Activated T-cell treated with anti-CD3 and anti-CD28 coated beads for 1 hour (primary cell): ENCODE results near the gene SLC35A5.

Source experiments
- DNase-seq: peaks from one replicate; pipeline ENCODE4 v3.0.0-alpha.2; 2020; ENCODE audit warnings: low read depth

Gene SLC35A5

DNA sequence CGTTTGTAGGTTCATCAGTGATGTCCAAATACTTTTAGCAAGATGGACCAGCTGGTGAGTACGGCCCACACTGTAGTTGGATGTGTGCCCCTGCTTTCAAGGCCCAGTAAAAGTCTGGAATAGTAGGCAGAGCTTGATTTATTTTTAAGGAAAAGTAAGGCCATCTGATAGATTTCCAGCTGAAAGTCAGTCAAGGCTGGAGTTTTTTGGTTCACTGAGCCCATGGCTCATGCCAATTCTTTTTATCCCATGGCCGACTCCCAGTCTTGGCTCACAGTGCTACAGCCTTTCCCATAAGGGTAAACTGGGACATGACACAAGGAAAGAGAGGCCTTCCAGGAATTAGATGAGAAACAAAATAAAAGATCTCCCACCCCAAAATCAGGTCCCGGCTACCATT is 65.6 kb downstream of the SLC35A5 start:
- DNase-seq, result no peak

DNA sequence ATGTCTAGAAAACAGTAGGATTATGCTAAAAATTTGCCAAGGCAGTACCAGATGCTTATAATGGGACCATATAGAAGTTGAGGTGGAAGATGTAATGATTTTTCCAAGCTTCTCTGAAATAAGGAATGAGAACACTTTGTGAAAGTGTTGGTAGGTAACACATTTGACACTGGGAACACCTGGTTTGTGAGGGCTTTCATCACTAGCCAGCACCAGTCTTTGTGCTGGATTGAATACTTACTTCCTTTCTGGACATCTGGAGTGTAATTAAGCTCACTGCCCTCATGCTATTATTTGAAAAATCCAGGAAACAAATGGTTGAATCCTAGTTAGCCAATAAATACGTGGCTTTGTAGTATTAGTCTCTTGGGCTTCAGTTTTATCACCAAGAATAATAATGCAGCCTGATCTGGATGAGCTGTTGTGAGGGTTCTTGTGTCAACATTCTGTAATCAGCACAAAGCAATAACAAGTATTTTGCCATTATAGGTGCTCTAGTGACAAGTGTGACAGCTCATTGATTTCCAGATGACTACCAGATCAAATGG is 66.1 kb downstream of the SLC35A5 start:
- no peak for DNase-seq

DNA sequence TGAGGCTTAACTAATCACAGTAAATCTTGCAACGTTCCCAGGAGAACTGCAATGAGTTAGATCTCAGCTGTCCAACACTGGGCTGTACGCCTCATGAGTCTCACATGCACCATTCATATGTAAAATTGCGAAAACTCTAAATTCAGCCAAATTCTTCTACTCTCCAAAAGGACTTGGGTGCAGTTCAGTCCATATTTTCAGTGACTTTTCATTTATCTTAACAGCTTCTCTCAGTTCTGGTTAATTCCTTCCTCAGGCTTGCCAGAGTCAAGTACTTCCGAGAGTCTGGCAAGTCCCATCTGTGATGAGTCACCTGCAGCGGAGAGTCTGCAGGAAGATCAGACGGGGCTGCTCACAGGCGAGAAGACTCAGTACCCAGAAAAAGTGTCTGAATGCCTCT is 67.6 kb downstream of the SLC35A5 start:
- no peak for DNase-seq

DNA sequence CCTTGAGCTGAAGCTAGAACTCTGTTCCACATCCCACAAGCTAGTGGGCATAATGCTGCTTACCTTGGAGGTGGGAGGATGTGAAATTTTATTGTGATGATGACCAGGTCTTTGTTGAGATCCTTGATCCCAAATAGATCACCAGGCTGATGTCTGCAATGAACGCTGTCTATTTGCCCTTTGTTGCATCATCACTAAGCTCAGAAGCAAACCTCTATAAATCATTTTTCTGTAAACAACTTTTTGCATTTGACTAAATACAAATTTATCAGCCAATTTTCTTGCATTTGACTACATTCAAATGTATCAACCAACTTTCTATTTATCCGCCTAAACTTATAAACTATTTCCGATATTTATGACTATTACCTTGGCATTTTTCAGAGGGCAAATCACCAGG is 69.4 kb downstream of the SLC35A5 start:
- no peak for DNase-seq

DNA sequence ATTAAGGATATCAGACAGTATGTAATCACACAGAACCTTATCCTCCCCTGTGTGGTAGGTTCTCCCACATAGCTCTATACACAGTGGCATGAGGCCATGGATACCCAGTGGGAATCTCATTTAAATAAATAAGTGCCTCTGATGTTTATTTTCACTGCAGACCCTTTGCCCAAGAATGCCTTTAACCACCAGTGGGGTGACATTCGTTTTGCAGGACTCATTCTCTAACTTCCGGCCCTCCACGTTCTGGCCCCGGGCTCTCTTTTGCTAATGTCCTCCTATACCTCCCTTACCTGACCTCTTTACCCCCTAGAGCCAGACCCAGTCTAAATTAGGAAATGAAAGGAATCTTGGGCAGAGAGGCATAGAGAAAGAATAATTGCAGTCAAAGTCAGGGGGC is 70.8 kb downstream of the SLC35A5 start:
- DNase-seq, result no peak

DNA sequence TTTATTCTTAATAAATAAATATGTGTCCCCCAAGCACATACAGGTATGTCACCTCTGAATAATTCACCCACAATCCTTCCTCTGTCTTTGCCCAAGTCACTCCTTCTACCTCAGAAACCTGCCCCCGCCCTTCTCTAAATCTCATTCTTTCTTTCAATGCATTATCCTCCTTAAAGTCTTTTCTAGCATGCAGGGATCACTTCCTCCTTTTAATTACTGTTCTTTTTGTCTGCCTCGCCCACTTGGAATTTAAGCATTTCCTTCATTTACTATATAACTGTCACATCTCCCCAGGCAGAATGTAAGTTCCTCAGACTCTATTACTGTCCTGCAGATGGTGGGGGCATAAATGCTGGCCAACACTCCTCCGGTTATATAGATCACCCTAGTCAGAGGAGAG is 71.3 kb downstream of the SLC35A5 start:
- DNase-seq, result no peak

DNA sequence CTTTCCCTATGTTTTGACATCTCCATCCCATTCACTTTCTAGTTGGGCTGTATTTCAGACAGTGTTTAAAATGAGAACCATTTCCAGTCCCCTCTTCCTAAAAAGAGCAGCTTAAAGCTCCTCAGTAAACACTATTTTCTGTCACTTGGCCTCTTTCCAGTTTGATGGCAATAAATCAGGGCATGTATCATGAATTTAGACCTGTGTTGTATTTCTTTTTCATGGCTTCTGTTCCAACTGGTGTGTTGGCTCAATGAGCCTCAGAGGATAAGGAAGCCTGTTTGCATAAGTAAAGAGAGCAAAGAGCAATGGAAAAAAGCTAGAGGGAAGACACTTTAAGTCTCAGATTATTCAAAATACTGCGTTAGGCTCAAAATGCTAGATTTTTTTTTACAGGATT is 71.9 kb downstream of the SLC35A5 start:
- DNase-seq, result no peak

DNA sequence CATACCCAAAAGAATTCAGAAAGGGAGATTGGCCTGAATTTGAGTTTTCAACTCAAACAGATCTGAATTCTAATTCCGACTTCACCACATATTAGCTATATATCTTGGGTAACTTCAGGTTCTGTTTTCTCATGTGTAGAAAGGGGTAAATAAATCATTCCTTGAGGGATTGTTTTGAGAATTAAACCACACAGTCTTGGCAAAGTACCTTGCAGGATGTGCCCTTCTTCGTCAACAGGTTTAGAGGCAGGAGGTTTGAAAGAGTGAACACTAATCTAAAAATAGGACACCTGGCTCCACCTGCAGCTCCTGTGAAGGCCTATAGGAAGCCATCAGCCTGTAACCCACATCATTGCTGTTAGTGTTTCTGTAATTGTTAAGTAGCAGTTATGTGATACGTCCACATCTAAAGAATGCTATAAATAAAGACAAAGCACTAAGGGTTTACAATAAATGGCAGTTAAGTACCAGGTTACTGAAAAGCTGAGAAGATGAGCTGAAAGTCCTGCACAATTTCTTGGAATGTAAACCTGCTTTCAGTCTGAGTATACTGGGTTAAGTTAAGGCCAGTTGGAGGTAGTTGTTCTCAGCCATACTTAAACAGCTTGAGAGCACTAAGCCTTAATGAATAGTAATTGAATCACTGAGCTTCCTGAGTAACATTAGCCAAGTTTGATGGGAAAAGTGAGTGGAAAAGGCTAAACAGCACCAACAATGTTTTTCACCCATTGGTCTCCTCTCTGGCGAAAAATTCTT is 73.1 kb downstream of the SLC35A5 start:
- no peak for DNase-seq
